HG02798 (cell line): ENCODE results near the gene AMER1.
"Not testable (repeated sequence)": the region's sequence is repeated elsewhere in the genome, so short reads cannot be mapped to it uniquely, and the experiment has no call there.

Source experiments
- ATAC-seq: cut with Tn5 transposase; IDR thresholded peaks from one replicate; pipeline ENCODE4 v1.9.1; 2021; ENCODE audit warnings: mild to moderate bottlenecking; ENCODE audit not compliant: unreplicated experiment, poor library complexity

The AMER1 gene

DNA sequence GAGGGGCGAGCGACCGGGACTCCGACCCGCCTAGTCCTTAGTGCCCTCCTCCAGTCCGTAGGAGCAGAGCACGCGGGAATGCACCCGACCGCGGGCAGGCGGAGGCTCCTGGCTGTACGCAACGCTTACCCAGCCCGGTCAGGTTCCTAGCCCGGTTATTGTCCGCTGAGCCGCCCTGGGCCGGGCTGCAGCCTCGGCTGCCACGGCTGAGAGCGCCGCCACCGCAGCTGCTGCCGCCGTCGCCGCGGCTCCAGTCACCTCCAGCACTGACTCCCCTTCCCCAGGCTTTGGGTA, at the start of gene AMER1:
Gene AMER1 (minus strand): TSS at position 268 of the 294 bp plus-strand sequence. CDS start 12,422 bp downstream, outside the sequence.
- peak; percentile 51 for ATAC-seq

GRCh38 chrX:64230123-64230970, 24.8 kb upstream of the AMER1 start, which contains the start of gene ASB12:
Gene ASB12 (minus strand): TSS chrX:64230607. CDS start chrX:64225650, 4,957 bp downstream.
- no peak for ATAC-seq

DNA sequence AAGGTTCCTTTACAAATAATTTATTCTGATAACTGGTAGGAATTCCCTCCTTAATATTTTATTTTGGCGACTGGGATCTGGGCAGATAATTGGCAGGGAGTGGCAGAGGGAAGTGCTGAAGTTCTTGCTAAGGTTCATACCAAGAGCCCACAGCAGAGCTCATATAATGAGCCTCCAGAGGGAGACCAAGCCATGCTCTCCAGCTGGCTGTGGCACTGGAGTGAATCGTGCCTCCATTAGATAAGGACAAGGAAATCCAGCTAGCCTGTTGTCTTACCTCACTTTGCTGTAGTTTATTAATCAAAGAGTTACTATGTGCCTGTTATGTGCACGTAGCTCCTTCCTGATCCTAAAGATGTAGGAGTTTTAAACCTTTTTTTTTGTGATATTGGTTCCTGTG, 23.6 kb upstream of the AMER1 start:
- ATAC-seq: no peak

DNA sequence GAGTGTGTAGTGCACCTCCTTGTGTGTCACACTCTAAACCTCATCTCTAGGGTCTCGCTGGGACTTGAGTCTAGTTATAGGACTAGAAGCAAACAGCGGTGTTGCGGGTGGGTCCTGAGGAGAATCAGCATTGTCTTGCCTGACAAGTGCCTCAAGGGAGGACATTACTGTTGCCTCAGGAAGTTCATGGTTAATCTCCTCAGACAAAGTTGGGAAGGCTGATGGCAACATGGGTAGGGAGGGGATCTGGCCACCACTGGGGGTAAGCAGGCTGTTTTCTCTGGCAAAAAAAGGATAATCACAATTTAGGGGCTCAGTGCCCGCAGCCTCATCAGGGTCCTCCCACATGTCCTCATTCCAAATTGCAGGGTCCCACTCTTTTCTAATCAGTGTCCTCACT, 12.5 kb upstream of the AMER1 start:
- ATAC-seq: no peak

DNA sequence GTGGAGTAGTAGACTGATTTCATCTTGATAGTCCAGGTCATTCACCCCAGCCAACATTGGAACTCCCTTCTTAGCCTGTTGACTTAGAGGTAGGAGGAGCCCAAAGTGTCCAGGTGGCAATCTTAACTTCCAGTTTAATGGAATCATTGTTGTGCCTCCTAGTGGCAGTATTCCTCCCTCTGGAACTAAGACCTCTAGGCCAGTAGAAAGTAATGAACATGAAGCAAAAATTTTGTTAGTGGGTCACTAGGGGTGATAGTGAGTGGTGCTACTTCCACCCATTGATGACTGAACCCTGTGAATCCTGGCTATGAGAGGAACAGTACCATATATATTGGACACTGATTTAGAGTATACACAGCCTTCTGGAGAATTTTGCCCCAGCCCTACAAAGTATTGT, 8.5 kb upstream of the AMER1 start:
- not testable (repeated sequence) for ATAC-seq

GRCh38 chrX:64206556-64207162, 1.2 kb upstream of the AMER1 start:
- no peak for ATAC-seq

GRCh38 chrX:64205735-64206501, 410 bp upstream of the AMER1 start:
- ATAC-seq: peak; percentile 89

DNA sequence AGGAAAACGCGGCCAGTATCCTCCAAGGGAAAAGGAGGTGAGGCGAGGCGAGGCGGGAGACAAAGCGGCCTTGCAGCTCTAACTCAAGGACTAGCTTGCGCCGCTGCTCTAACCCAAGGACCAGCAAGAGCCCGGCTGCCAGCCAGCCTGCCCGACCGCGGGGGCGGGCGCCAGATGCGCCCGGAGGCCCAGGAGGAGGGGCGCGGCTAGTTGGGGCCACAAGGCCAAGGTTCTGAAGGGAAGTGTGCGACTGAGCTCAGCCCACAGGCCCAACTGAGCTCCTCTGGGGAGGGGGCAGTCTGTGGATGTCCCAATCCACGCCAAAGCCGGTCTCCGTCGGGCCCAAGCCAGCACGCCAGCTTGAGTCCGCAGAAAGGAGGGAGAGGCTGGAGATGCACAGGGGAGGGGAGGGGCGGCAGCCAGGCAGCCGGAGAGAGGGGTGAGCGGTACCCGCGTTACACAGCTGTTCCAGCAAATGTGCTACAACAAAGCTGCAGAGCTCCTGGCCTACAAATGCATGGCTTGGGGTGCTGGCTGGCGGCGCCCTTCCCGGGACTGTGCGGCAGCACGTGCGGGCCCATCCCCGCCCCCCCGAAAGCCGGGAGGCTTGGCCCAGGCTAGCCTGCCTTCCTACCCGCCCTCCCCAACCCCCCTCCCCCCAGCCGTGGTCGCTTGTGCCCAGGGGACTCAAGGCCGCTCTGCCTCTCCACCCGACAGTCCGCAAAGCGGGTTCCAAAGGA, 637 bp downstream of the AMER1 start:
- peak; percentile 7 for ATAC-seq

DNA sequence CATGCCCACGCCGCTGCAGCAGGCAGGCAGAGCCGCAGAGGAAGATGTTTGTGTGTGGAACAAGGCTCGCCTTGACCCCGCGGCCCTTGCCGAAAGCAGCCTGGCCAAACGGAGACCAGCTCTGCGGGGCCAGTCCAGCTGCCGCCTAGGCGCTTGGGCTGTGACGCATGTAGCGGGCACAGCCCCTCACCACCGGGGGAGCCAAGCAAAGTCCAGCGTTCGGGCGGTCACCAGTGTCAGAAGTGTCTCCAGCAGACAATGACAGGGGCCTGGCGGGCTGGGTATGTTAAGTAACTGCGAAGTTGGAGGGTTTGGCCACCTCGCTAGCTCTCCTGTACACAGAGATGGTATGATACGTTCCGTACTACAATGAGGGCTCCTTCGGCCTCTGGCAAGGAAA, 1.3 kb downstream of the AMER1 start:
- ATAC-seq: no peak

DNA sequence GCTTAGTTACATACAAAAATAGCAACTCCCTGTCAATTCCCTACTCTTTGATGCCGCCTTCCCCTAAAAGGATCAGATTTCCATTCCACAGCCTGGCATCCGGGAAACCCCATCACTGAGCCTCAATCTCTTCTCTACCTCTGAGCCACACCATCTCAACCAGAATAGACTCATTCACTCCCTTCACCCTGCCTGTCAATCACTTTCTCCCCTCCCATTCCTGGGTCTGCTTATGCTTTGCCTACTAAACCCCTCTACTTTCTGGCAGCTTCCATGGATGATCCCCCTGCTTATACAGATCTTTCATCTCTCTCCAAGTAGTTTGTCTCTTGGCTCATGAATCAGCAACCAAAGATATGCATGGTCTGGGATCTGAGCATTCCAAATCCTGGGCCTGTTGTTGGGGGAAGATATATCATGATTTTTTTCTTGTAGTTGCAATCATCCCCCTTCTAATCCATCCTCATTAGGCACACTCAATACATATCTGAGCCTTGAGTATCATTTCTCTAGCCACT, 2.6 kb downstream of the AMER1 start:
- ATAC-seq: no peak

DNA sequence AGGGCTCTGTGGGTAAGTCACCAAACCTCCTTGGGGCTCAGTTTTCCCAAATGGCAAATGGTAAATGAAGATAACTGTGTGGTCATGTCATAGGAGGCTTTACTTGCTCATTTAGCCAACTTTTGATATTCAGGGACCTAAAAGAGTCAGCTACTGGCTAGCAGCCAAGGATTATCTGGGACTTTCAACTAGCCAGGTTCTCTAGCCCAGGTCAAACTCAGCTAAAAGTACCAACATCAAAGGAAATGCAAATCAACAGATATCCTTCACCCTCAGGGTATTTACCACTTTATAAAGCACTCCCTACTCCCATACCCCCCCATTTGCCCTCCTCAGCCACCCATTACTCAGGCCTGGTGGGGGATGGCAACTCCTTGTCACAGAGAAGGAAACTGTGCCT, 7.5 kb downstream of the AMER1 start:
- peak; percentile 38 for ATAC-seq

DNA sequence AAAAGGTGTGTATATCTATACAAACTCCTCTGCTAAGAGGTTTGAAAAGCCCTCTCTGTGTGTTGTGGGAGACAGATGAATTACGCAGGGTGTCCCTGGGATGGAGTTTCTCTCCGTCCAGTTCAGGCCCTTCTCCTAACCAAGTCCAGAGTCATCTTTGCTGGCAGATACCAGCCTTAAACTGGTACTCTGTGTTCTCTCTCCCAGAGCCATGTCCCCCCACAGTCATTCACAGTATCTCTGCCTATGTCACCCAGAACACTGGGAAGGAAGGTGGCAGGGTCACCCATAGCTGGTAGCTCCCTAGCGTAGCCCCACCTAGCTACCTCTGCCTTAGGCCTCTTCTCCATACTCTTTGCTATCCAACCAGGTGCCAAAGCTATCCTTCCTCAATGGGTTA, 8.9 kb downstream of the AMER1 start:
- no peak for ATAC-seq

- no peak for ATAC-seq
These were observed 9.6 kb downstream of the AMER1 start for GRCh38 chrX:64195862-64196261.

DNA sequence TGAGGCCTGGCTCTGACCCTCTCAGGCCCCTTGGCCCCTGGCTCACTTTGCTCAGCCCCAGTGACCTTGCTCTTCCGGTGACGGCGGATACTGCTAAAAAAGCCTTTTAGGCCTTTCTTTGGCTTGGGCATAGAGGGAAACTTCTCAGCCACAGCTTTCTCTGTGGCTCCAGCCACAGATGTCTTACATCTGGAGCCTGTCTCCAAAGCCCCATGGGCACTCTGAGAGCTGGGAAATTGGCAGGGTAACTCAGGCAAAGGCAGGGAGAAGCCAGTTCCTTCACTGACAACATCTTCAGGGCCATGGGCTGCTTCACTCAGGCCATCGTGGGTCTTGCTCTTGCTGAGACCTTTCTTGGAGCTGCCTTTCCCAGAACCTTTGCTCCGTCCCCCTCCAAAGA, 12.8 kb downstream of the AMER1 start:
- ATAC-seq: no peak

DNA sequence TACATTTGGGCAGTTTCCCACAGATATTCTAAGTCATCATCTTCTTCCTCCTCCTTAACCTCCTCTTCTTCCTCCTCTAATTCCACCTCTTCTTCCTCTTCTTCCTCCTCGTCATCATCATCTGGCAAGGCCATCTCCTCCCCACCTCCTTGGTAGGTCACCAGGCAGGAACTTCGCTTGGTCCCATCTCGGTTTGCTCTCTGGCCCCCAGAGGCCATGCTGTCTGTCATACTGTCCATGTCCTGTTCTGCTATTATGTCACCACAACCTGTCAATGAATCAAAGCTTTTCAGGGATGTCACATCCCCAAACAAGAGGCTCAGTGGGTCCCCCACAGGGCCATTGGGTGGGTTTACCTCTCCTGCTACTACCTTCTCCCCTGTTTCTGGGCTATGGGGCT, 13.5 kb downstream of the AMER1 start:
- ATAC-seq: no peak

GRCh38 chrX:64191281-64192010, 14.1 kb downstream of the AMER1 start:
- ATAC-seq: no peak

DNA sequence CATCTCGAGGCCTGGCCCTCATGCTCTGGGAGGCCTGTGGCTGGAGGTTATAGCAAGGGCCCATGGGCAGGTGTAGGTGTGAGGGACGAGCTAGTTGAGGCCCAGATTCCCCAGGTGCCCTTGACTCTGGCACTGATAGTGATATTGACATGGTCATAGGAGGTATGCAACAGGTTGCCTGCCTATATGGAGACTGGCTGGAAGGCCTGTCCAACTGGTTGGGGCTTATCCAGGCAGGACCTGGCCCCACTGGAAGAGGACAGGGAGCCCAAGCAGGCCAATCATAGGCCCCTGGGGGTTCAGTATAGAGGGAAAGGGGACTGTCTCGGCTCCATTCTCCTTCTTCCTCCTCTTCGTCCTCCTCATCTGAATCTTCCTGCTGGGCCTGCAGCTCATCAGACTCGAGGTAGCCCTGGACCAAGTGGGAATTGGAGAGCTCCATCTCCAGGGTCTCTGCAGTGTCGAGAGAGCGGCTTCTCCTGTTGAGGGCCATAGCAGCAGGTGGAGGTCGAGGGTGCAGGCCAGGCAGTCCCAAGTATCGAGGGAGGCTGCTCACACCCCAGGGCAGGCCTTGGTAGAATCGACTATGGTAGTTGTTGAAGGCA, 15.3 kb downstream of the AMER1 start:
- no peak for ATAC-seq

GRCh38 chrX:64188901-64189300, 16.6 kb downstream of the AMER1 start:
- no peak for ATAC-seq

DNA sequence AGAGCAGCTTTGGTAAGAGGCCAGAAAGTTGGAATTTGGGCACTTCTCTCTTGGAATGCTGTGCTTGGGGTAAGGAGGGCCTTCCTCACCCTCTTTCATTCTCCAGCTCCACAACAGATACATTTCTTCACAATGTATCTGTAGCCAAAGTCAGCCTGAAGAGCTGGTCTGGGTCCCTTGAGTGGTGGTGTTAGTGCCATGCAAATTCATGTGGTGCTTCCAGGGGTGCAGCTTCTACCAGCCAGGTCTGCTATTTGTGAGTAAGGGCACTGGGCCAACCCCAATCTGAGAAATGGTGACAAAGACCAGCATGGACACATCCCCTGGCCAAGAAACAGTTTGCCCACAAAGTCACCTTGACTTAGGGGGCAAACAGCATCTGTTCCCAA, 17.8 kb downstream of the AMER1 start:
- no peak for ATAC-seq
